GM23338 (cell line): ENCODE results near the gene NXN. TPM values are rescaled to one million over a fixed set of nuclear protein-coding genes. Genes with fewer than 3 reads are reported as not detected.

Source experiments
- ATAC-seq: fragments of 200-7000 bp; cut with Tn5 transposase; 3 replicates; pipeline ENCODE4 v1.9.1; 2020
- DNase-seq: peaks from one replicate; pipeline ENCODE4 v3.0.0-alpha.2; 2015; ENCODE audit warnings: low spot score
- H2AFZ ChIP-seq: fragments of 200-600 bp; sonication (generic); 2 replicates; pipeline ENCODE4 v1.8.0; 2016; ENCODE audit warnings: antibody characterized with exemption, mild to moderate bottlenecking, moderate library complexity
- H3F3A ChIP-seq: fragments of 200-600 bp; sonication (generic); replicated peaks from 2 replicates; pipeline ENCODE4 v1.8.0; 2017; ENCODE audit warnings: antibody characterized with exemption, mixed run types, low read depth
- H3K27ac ChIP-seq: fragments of 200-600 bp; sonication (generic); 2 replicates; pipeline ENCODE4 v1.6.1; 2016; ENCODE audit warnings: low read depth
- H3K27me3 ChIP-seq: fragments of 200-600 bp; sonication (generic); 2 replicates; pipeline ENCODE4 v1.8.0; 2016; ENCODE audit warnings: mild to moderate bottlenecking, mixed run types, moderate library complexity; ENCODE audit not compliant: insufficient read depth
- H3K36me3 ChIP-seq: fragments of 200-600 bp; sonication (generic); 2 replicates; pipeline ENCODE4 v1.8.0; 2016; ENCODE audit warnings: mild to moderate bottlenecking; ENCODE audit not compliant: insufficient read depth
- H3K4me1 ChIP-seq: fragments of 200-600 bp; sonication (generic); 2 replicates; pipeline ENCODE4 v1.8.0; 2016; ENCODE audit warnings: mild to moderate bottlenecking, moderate library complexity; ENCODE audit not compliant: insufficient read depth
- H3K4me2 ChIP-seq: fragments of 200-600 bp; sonication (generic); 2 replicates; pipeline ENCODE4 v1.7.1; 2017; ENCODE audit warnings: mixed run types
- H3K4me3 ChIP-seq: fragments of 200-600 bp; sonication (generic); 2 replicates; pipeline ENCODE4 v1.6.1; 2016; ENCODE audit warnings: mixed run types
- H3K79me2 ChIP-seq: fragments of 200-600 bp; sonication (generic); replicated peaks from 2 replicates; pipeline ENCODE4 v1.8.0; 2017; ENCODE audit warnings: mild to moderate bottlenecking; ENCODE audit not compliant: insufficient read depth
- H3K9me2 ChIP-seq: fragments of 200-600 bp; sonication (generic); 2 replicates; pipeline ENCODE4 v1.8.0; 2017; ENCODE audit not compliant: insufficient read depth
- H4K20me1 ChIP-seq: fragments of 200-600 bp; sonication (generic); replicated peaks from 2 replicates; pipeline ENCODE4 v1.8.0; 2017; ENCODE audit warnings: mild to moderate bottlenecking; ENCODE audit not compliant: insufficient read depth
- H3K27ac Mint-ChIP-seq: 2 replicates; pipeline ENCODE4 v1.8.0; 2020; ENCODE audit warnings: inconsistent platforms, mild to moderate bottlenecking, moderate library complexity, mixed read lengths
- H3K27me3 Mint-ChIP-seq: 3 replicates; pipeline ENCODE4 v1.8.0; 2022; ENCODE audit warnings: low read depth, mild to moderate bottlenecking, moderate library complexity, mixed read lengths, inconsistent platforms; ENCODE audit not compliant: insufficient read depth, poor library complexity
- H3K36me3 Mint-ChIP-seq: 3 replicates; pipeline ENCODE4 v1.8.0; 2021; ENCODE audit warnings: low read depth, mild to moderate bottlenecking, inconsistent platforms, moderate library complexity, mixed read lengths
- H3K4me1 Mint-ChIP-seq: 3 replicates; pipeline ENCODE4 v1.8.0; 2020; ENCODE audit warnings: mild to moderate bottlenecking, inconsistent platforms, mixed read lengths
- H3K4me3 Mint-ChIP-seq: 3 replicates; pipeline ENCODE4 v1.8.0; 2021; ENCODE audit warnings: moderate library complexity, mild to moderate bottlenecking, inconsistent platforms, mixed read lengths
- H3K9me3 Mint-ChIP-seq: 3 replicates; pipeline ENCODE4 v1.8.0; 2020; ENCODE audit warnings: moderate library complexity, mild to moderate bottlenecking, inconsistent platforms, mixed read lengths
- CREB1 ChIP-seq: fragments of 250-450 bp; sonication (Bioruptor Pico); IDR thresholded peaks from 2 replicates; pipeline ENCODE4 v1.5.0; 2020; ENCODE audit warnings: low read depth, mild to moderate bottlenecking, moderate library complexity
- EZH2 ChIP-seq: fragments of 200-600 bp; sonication (generic); IDR thresholded peaks from one replicate; pipeline ENCODE4 v1.8.0; 2017; ENCODE audit warnings: antibody characterized with exemption, mild to moderate bottlenecking, low read depth; ENCODE audit not compliant: unreplicated experiment
- EZH2phosphoT487 ChIP-seq: fragments of 200-600 bp; sonication (generic); IDR thresholded peaks from one replicate; pipeline ENCODE4 v1.8.1; 2018; ENCODE audit warnings: antibody characterized with exemption; ENCODE audit not compliant: unreplicated experiment
- JUNB ChIP-seq: IDR thresholded peaks from one replicate; pipeline ENCODE4 v1.6.1; 2016; ENCODE audit warnings: antibody characterized with exemption; ENCODE audit not compliant: unreplicated experiment
- POLR2AphosphoS5 ChIP-seq: IDR thresholded peaks from 2 replicates; pipeline ENCODE4 v1.6.1; 2016; ENCODE audit warnings: antibody characterized with exemption, low read depth
- ZNF331 ChIP-seq: fragments of 250-450 bp; sonication (Bioruptor Pico); IDR thresholded peaks from 2 replicates; pipeline ENCODE4 v1.5.0; 2020; ENCODE audit warnings: low read depth, mild to moderate bottlenecking, moderate library complexity
- ZNF462 ChIP-seq: fragments of 250-450 bp; sonication (Bioruptor Pico); IDR thresholded peaks from 2 replicates; pipeline ENCODE4 v1.5.0; 2020; ENCODE audit warnings: mild to moderate bottlenecking, moderate library complexity
- polyA plus RNA-seq: library from polyadenylated mRNA; unstranded; fragments of >200 nt; fragmentation: Nextera tagmentation; extraction: Ambion mirVana; gene quantifications from 2 replicates; pipeline ENCODE4 v1.2.1, GENCODE V29; 2016
- total RNA-seq: library from RNA; depleted of rRNA; stranded (reverse); fragments of >200 nt; shearing (Covaris generic); gene quantifications from 2 replicates; pipeline ENCODE4 v1.2.3, GENCODE V29; 2014

NXN gene
- total and polyA plus RNA-seq, 2 experiments from 2014 or later: 31.8 to 105 TPM

GRCh38 chr17:951325-952132 lies 28.0 kb downstream of the NXN start:
- Mint-ChIP-seq H3K36me3 (peaks cover 15% of the 10 kb centered on the region), H3K4me1 (peaks cover 30% of the 10 kb centered on the region), H3K9me3 (peaks cover 3% of the 10 kb centered on the region; the same call in 2 of the 3 replicates), H3K27ac (peak overlapping the region; percentile 97), H3K27me3 (peaks cover 27% of the 10 kb centered on the region), H3K4me3 (peak overlapping the region; percentile 45)
- Histone ChIP-seq H3K79me2 (peaks cover 63% of the 10 kb centered on the region), H3K4me2 (peak overlapping the region; percentile 66), H3K4me1 (peaks cover 12% of the 10 kb centered on the region), H4K20me1 (peaks cover 4% of the 10 kb centered on the region; the same call in 1 of the 2 replicates), H3K36me3 (no peaks in the 10 kb centered on the region; the same call in 1 of the 2 replicates), H3K27ac (peak overlapping the region; percentile 98), H3F3A (peaks cover 16% of the 10 kb centered on the region; the same call in 1 of the 2 replicates), H2AFZ (no peak overlapping the region), H3K4me3 (peak overlapping the region; percentile 41; the same call in 1 of the 2 replicates), H3K27me3 (no peaks in the 10 kb centered on the region), H3K9me2 (no peaks in the 10 kb centered on the region)
- DNase-seq (peak; percentile 85), ATAC-seq (peak; percentile 84)
- TF ChIP-seq JUNB (no peak), CREB1 (0 out of 2 replicates have a peak, but pooled peaks have one; percentile 9), POLR2AphosphoS5 (no peak; the same call in none of the 2 replicates), EZH2 (no peak), ZNF331 (CRISPR knock-in tag) (no peak), EZH2phosphoT487 (no peak)

- H3K4me2 ChIP-seq: peak overlapping the region; percentile 45
- H3K79me2 ChIP-seq: peaks cover 62% of the 10 kb centered on the region
- TF ChIP-seq EZH2 (no peak), ZNF462 (CRISPR knock-in tag) (0 out of 2 replicates have a peak, but pooled peaks have one; percentile 19)
- Mint-ChIP-seq H3K9me3 (peaks cover 3% of the 10 kb centered on the region; the same call in 2 of the 3 replicates), H3K4me1 (peaks cover 31% of the 10 kb centered on the region), H3K4me3 (peak overlapping the region; percentile 58), H3K27ac (peak overlapping the region; percentile 97), H3K27me3 (peaks cover 20% of the 10 kb centered on the region), H3K36me3 (peaks cover 17% of the 10 kb centered on the region)
- peak overlapping the region; percentile 98 for H3K27ac ChIP-seq
- no peaks in the 10 kb centered on the region for H3K9me2 ChIP-seq
- no peaks in the 10 kb centered on the region; the same call in 1 of the 2 replicates for H4K20me1 ChIP-seq
- peaks cover 10% of the 10 kb centered on the region for H3K4me1 ChIP-seq
- peak overlapping the region; percentile 15 for H3K4me3 ChIP-seq
- peaks cover 16% of the 10 kb centered on the region; the same call in 1 of the 2 replicates for H3F3A ChIP-seq
- H2AFZ ChIP-seq: no peak overlapping the region
- no peaks in the 10 kb centered on the region for H3K27me3 ChIP-seq
- DNase-seq (peak; percentile 96), ATAC-seq (peak; percentile 48)
- H3K36me3 ChIP-seq: no peaks in the 10 kb centered on the region; the same call in 1 of the 2 replicates
Measured at GRCh38 chr17:949623-950303, 29.8 kb downstream of the NXN start.
